ENCODE data around the gene SLC37A3. TPM values are rescaled to one million over a fixed set of nuclear protein-coding genes. Genes with fewer than 3 reads are reported as not detected.

Gene SLC37A3
- total and polyA plus RNA-seq, 5 experiments from 2014 or later, result 7.3 to 38.3 (median 9.6) TPM

DNA sequence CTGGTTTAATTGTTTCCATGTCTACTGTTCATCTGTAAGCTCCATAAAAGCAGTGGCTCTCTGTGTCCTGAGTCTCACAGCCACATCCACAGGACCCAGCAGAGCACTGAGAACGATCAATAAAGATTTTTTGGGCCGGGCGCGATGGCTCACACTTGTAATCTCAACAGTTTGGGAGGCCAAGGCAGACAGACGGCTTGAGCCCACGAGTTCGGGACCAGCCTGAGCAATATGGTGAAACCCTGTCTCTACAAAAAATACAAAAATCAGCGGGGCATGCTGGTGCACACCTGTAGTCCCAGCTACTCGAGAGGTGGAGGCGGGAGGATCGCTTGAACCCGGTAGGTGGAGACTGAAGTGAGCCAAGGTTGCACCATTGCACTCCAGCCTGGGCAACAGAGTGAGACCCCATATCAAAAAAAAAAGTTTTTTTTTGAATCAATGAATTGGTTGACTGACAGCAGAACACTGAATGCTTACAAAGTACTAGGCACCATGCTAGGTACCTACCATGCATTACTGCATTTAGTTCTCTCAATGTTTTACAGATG, 4.5 kb downstream of the SLC37A3 start:
- Mint-ChIP-seq H3K4me3 (no peak overlapping the region), H3K4me1 (peaks cover 15 to 26% (median 22%) of the 10 kb centered on the region in 4 donors), H3K9me3 (no peaks in the 10 kb centered on the region), H3K27me3 (no peaks in the 10 kb centered on the region), H3K36me3 (no peaks in the 10 kb centered on the region), H3K27ac (no peak overlapping the region)
- DNase-seq (no peak), ATAC-seq (no peak)
- POLR2A ChIA-PET, result interaction anchor here (0.6 kb wide), 1 partner anchor 17 kb away, joined by 3 read pairs; no protein-coding TSS in a partner anchor

DNA sequence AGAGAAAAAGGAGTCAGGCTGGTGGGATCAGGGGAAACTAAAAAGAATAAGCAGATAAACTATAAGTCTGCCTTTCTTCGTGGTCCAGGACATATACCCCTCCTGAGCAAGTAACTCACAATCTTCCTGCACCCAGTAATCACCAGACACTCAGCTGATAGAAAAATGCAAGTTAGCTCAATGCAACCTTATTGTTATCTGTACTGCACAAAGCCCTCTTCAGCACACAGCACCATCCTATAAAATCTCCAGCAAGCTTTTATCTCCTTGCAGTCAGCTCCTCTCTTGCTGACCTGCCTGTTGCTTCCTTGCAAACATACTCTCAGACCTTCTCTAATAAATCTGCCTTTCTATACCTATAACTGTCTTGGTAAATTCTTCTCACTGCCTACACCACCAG, 6.7 kb downstream of the SLC37A3 start:
- Mint-ChIP-seq H3K4me1 (peaks cover 8 to 17% (median 10%) of the 10 kb centered on the region in 4 donors), H3K9me3 (no peaks in the 10 kb centered on the region), H3K27ac (no peak overlapping the region), H3K27me3 (no peaks in the 10 kb centered on the region), H3K4me3 (no peak overlapping the region), H3K36me3 (peaks cover 0 to under 1% (median 0%) of the 10 kb centered on the region in 3 donors)
- DNase-seq (no peak), ATAC-seq (no peak)
- POLR2A ChIA-PET, result no interaction called here

DNA sequence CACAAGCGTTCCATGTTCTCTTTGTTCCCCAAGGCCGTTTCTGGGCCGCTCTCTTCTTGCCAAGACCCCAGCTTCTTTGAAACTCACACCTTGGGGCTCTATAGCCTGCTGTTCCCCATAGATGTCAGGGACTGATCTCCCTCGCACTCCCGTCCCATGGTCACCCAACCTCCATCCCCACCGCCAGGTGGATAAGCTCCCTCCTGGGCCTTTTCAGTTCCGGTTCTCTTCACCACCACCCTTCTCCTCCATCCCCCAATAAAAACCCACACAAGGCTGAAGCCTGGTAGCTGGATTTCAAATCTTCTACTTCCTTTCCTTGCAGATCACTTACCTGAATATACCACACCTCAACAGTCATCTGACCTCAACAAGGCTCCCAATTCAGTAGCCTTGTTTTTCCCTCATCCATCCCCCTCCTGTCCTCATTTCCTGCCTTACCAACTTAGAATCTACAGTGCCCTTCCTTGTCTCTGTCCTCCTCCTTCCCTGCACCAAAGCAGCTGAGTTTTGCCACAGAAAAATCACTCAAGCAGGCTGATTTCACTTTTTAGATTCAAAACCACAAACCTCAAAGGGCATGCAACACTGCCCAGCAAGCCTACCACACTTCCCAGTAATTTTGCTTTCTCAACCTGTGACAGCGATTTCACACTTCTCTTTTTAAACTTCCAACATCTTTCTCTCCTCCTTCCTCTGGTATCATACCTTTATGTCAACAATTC, 7.7 kb downstream of the SLC37A3 start:
- Mint-ChIP-seq H3K27ac (no peak overlapping the region), H3K4me1 (peaks cover 0 to 8% (median 2%) of the 10 kb centered on the region in 4 donors), H3K4me3 (no peak overlapping the region), H3K9me3 (no peaks in the 10 kb centered on the region), H3K27me3 (no peaks in the 10 kb centered on the region), H3K36me3 (peaks cover 0 to 2% (median 0%) of the 10 kb centered on the region in 3 donors)
- peak in 1 of 10 donors; percentile 5 for DNase-seq
- ATAC-seq, result peak in 1 of 2 donors; percentile 28
- POLR2A ChIA-PET, result interaction anchor here (0.6 kb wide), 2 partner anchors 8 to 90 kb away, joined by 3 to 6 read pairs; no protein-coding TSS in a partner anchor

- Mint-ChIP-seq H3K36me3 (peaks cover 0 to 2% (median 0%) of the 10 kb centered on the region in 3 donors), H3K27me3 (no peaks in the 10 kb centered on the region), H3K9me3 (no peaks in the 10 kb centered on the region), H3K4me1 (peaks cover 0 to 13% (median 5%) of the 10 kb centered on the region in 4 donors), H3K4me3 (no peak overlapping the region), H3K27ac (peak overlapping the region in 2 of 10 donors; percentile 16 to 18)
- ATAC-seq (no peak), DNase-seq (no peak)
- POLR2A ChIA-PET, result interaction anchor here (0.5 kb wide), 1 partner anchor 8 kb away, joined by 5 read pairs; the partner anchor contains the start of gene SLC37A3
These were observed 8.3 kb downstream of the SLC37A3 start for GRCh38 chr7:140390034-140390433.

DNA sequence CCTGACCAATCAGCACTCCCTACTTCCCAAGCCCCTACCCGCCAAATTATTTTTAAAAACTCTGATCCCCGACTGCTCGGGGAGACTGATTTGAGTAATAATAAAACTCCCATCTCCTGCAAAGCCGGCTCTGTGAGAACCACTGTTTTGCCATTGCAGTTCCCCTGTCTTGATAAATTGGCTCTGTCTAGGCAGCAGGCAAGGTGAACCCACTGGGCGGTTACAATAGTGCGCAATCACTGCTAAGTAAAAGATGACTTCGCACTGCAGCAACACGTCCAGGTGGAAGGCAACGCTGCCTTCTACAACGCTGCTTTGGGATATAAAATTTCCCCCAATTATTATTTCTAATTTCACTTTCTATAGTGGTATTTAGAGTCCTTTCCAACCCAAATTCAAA, 8.9 kb downstream of the SLC37A3 start:
- ATAC-seq (no peak), DNase-seq (no peak)
- no peaks in the 10 kb centered on the region for H3K9me3 Mint-ChIP-seq
- H3K27me3 Mint-ChIP-seq, result no peaks in the 10 kb centered on the region
- no peak overlapping the region for H3K4me3 Mint-ChIP-seq
- H3K27ac Mint-ChIP-seq, result peak overlapping the region in 2 of 10 donors; percentile 14 to 67
- H3K4me1 Mint-ChIP-seq, result peaks cover 0 to 14% (median 8%) of the 10 kb centered on the region in 4 donors
- H3K36me3 Mint-ChIP-seq, result peaks cover 0 to 2% (median 0%) of the 10 kb centered on the region in 3 donors
- POLR2A ChIA-PET, result interaction anchor here (0.5 to 0.8 kb wide), 2 partner anchors 8 to 9 kb away, joined by 3 to 5 read pairs; partner anchors contain the start of gene SLC37A3

DNA sequence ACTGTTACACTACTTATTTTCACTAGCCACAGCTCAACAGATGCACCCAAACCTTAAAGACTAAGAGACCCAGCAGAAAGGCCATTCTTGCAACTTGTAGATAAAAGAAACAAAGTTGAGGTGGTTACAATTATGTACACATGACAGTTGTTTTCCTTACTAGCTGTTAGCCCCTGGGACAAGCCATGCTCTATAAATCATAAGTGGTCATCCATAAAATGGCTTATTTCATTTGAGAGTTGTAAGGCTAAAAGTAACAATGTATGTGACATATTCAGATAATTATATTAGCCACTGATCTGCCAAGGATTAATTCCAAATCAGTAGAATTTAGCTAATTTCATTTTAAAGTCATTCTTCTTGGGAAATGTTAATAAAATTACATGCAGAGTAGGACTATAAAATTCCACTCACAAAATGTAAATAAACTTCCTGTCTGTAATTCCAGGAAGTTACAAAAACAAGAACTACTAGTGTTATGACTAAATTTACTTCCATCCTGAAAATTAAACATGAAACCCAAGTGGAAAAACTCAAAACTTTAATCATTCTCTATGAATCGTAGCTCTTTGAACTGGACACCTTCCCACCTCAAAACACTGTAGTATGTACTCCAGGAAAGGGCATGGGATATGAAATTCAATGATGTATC, 13.3 kb downstream of the SLC37A3 start:
- no peak overlapping the region for H3K4me3 Mint-ChIP-seq
- H3K36me3 Mint-ChIP-seq, result peaks cover 2 to 21% (median 7%) of the 10 kb centered on the region in 3 donors
- no peak for ATAC-seq
- H3K9me3 Mint-ChIP-seq, result no peaks in the 10 kb centered on the region
- H3K4me1 Mint-ChIP-seq, result peaks cover 5 to 12% (median 8%) of the 10 kb centered on the region in 4 donors
- H3K27ac Mint-ChIP-seq, result peak overlapping the region in 4 of 10 donors; percentile 10 to 78 (median 50)
- no peak for DNase-seq
- no peaks in the 10 kb centered on the region for H3K27me3 Mint-ChIP-seq
- POLR2A ChIA-PET, result interaction anchor here (0.7 to 1.2 kb wide), 2 partner anchors 13 to 175 kb away, joined by 3 to 4 read pairs; partner anchors contain the start of gene SLC37A3

GRCh38 chr7:140383954-140384713, 14.2 kb downstream of the SLC37A3 start:
- Mint-ChIP-seq H3K4me3 (no peak overlapping the region), H3K27ac (peak overlapping the region in 2 of 10 donors; percentile 28 to 58), H3K4me1 (peaks cover 2 to 11% (median 7%) of the 10 kb centered on the region in 4 donors), H3K36me3 (peaks cover 4 to 30% (median 12%) of the 10 kb centered on the region in 3 donors), H3K27me3 (no peaks in the 10 kb centered on the region), H3K9me3 (no peaks in the 10 kb centered on the region)
- POLR2A ChIA-PET, result interaction anchor here (0.7 kb wide), 1 partner anchor 174 kb away, joined by 3 read pairs; no protein-coding TSS in a partner anchor
- no peak for DNase-seq
- no peak for ATAC-seq

- DNase-seq (peak in 6 of 10 donors; percentile 18 to 65 (median 32)), ATAC-seq (peak; percentile 85 to 97)
- Mint-ChIP-seq H3K36me3 (peaks cover 4 to 38% (median 15%) of the 10 kb centered on the region in 3 donors), H3K4me1 (peaks cover 0 to 20% (median 16%) of the 10 kb centered on the region in 4 donors), H3K27ac (peak overlapping the region; percentile 90 to 100 (median 94)), H3K4me3 (peak overlapping the region; percentile 74 to 92 (median 81)), H3K27me3 (no peaks in the 10 kb centered on the region), H3K9me3 (no peaks in the 10 kb centered on the region)
- POLR2A ChIA-PET, result interaction anchor here (0.6 to 2.1 kb wide), 8 partner anchors 17 to 201 kb away, joined by 3 to 8 read pairs (median 4); partner anchors contain the start of gene RAB19
These were observed 22.2 kb downstream of the SLC37A3 start for GRCh38 chr7:140375892-140376730.

DNA sequence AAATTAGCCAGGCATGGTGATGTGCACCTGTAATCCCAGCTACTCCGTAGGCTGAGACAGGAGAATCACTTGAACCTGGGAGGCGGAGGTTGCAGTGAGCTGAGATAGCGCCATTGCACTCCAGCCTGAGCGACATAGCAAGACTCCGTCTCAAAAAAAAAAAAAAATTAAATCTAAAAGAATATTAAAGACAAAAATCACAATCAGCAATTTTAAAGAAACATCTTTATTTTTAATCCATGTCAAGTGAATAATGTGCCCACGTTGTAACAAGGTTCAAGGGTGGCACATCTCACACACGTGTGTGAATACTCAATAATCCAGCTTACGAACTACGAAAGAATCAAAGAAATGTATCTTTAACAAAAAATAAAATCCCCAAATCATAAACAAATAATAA, 23.0 kb downstream of the SLC37A3 start:
- peak overlapping the region in 9 of 10 donors; percentile 74 to 92 (median 81) for H3K4me3 Mint-ChIP-seq
- H3K36me3 Mint-ChIP-seq, result peaks cover 4 to 38% (median 15%) of the 10 kb centered on the region in 3 donors
- no peaks in the 10 kb centered on the region for H3K9me3 Mint-ChIP-seq
- DNase-seq (no peak), ATAC-seq (no peak)
- H3K4me1 Mint-ChIP-seq, result peaks cover 0 to 20% (median 16%) of the 10 kb centered on the region in 4 donors
- POLR2A ChIA-PET, result interaction anchor here (0.7 to 2.1 kb wide), 6 partner anchors 16 to 154 kb away, joined by 3 to 8 read pairs (median 4); partner anchors contain the start of gene RAB19
- no peaks in the 10 kb centered on the region for H3K27me3 Mint-ChIP-seq
- H3K27ac Mint-ChIP-seq, result peak overlapping the region in 9 of 10 donors; percentile 90 to 100 (median 93)

GRCh38 chr7:140369294-140369693, 29.0 kb downstream of the SLC37A3 start:
- H3K9me3 Mint-ChIP-seq, result no peaks in the 10 kb centered on the region
- ATAC-seq (no peak), DNase-seq (no peak)
- POLR2A ChIA-PET, result no interaction called here
- H3K27me3 Mint-ChIP-seq, result no peaks in the 10 kb centered on the region
- peaks cover 0 to 4% (median 0%) of the 10 kb centered on the region in 4 donors for H3K4me1 Mint-ChIP-seq
- no peak overlapping the region for H3K4me3 Mint-ChIP-seq
- H3K27ac Mint-ChIP-seq, result peak overlapping the region in 1 of 10 donors; percentile 53
- H3K36me3 Mint-ChIP-seq, result peaks cover 0 to 45% (median 15%) of the 10 kb centered on the region in 3 donors

GRCh38 chr7:140367528-140367927, 30.8 kb downstream of the SLC37A3 start:
- Mint-ChIP-seq H3K27me3 (no peaks in the 10 kb centered on the region), H3K9me3 (no peaks in the 10 kb centered on the region), H3K4me3 (no peak overlapping the region), H3K36me3 (peaks cover 0 to 49% (median 21%) of the 10 kb centered on the region in 3 donors), H3K4me1 (peaks cover 0 to 4% (median 0%) of the 10 kb centered on the region in 4 donors), H3K27ac (no peak overlapping the region)
- DNase-seq, result no peak
- POLR2A ChIA-PET, result no interaction called here
- ATAC-seq, result no peak
